HG03571 (cell line): ENCODE data around the gene EPHB1.

Experiments used
- ATAC-seq: cut with Tn5 transposase; IDR thresholded peaks from one replicate; pipeline ENCODE4 v1.9.1; 2021; ENCODE audit not compliant: unreplicated experiment

The EPHB1 gene

GRCh38 chr3:134877788-134878187, 82.7 kb downstream of the EPHB1 start:
- ATAC-seq = no peak

GRCh38 chr3:134879990-134880389, 84.9 kb downstream of the EPHB1 start:
- ATAC-seq = no peak

DNA sequence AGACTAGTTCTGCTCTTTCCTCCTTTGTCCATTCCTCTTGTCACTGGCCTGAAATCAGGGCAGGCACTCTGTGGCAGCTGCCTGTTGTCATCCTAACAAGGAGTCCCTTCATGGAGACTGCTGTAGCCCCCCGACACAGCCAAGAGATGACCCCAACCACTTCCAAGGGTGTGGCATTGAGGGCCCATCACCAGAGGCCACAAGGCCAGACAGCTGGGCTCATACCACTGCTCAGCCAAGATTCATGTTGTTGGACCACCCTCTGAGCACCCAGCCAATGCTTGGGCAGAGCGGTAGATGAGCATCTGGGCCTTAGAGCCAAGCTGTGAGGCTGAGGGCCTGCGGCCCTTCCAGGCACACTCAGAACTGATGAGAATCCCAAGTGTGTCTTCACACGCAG, 85.4 kb downstream of the EPHB1 start:
- no peak for ATAC-seq

DNA sequence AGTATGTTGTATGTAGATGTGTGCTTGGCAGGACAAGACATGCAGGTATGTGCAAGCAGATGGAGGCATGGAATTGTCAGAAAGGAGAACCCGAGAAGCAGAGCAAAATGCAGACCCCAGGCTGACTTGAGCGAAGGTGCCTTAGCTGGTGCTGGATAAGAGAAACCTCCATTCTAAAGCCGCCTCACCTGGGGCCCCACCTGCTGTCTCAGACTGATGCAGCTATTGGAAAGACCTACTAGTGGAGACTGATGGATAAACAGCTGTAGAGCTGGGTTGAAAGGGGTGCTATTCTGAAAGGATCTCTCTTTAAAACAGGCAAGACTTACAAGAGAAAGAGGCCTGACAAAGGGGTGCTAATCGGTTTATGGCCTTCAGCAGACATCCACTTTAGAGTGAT, 86.2 kb downstream of the EPHB1 start:
- ATAC-seq = no peak

GRCh38 chr3:134883697-134884385, 88.8 kb downstream of the EPHB1 start:
- ATAC-seq = no peak

DNA sequence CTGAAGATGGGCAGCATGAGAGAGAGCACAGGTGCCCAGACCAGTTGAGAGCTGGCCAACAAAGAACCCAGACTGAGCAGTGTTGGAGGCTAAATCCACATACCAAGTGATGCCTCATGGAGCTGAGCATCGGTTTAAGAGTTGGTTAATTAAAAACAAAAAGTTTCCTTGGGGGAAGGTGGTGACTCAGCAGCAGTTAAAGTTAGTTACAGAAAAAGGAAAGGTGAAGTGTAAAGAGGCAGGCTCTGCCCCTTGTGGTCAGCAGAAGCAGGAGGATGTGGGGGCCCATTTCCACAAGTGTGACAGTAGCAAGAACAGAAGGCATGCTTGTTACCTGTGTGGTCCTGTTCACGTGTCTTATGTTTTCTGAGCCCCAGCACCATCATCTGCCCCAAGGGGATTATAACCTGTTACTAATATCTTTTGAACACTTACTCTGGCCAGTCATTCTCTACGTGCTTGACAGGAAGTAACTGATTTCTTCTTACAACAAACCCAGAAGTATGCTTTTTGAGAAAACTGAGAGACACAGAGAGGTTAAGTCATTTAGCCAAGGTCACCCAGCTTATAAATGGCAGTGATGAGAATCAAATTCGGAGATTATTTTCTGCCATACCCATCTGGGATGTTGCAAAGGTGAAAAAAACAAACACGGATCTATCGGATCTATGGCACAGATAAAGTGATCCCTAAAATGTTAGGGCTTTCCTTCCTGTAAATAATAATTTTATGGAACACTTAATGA, 91.0 kb downstream of the EPHB1 start:
- peak; percentile 94 for ATAC-seq

DNA sequence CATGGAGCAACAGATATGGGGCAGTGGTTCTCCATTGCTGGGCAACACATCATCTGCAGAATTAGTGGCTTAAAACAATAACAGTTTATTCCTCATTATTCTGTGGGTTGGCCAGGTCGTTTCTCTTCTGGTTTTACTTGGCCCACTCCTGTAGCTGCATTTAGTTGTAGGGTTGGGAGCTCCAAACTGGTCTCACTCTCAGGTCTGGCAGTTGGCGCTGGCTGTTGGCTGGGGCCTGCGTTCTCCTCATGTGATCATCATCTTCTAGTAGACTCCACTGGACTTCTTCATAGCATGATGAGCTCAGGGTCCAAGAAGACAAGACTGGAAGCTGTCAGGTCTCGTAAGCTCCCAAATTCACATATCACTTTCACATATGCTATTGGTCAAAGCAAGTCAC, 91.9 kb downstream of the EPHB1 start:
- no peak for ATAC-seq

DNA sequence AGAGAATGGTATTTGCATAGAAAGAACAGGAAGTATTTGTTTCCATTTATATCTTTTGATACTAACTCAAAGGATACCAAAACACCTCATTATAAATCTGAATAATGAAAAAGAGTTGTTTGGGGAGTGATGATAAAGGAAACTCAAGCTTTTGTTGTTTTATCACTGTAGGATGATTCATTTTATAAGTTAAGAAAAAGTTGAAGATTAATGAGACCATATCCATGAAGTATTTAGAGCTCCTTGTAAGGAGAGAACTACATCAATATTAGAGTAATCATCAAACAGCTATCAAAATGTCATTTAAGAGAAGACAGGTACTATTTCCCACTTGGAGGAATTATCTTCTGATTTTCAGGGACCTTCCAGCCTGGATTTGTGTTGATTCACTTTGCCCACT, 92.5 kb downstream of the EPHB1 start:
- ATAC-seq = no peak

- no peak for ATAC-seq
These were observed 97.3 kb downstream of the EPHB1 start for GRCh38 chr3:134892326-134892725.

GRCh38 chr3:134892761-134893160, 97.7 kb downstream of the EPHB1 start:
- no peak for ATAC-seq

GRCh38 chr3:134894533-134894932, 99.5 kb downstream of the EPHB1 start:
- no peak for ATAC-seq

DNA sequence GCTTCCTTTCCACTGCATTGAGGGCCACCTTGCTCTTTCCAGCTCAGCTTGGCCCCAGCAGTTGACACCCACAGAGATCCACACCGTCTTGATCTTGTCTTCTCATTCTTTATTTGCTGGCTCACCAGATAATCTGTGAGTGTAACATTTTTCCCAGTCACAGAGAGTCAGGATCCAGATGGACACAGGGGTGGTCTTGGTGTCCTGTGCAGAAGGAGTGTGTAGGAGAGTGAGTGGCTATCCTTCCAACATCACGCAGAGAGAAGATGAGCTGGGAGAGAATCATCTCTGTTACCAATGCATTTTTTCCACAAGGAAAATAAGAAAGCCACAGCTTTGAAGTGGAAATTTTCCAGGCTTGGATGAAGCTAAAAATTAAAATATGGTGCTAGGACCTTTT, 100.1 kb downstream of the EPHB1 start:
- no peak for ATAC-seq

DNA sequence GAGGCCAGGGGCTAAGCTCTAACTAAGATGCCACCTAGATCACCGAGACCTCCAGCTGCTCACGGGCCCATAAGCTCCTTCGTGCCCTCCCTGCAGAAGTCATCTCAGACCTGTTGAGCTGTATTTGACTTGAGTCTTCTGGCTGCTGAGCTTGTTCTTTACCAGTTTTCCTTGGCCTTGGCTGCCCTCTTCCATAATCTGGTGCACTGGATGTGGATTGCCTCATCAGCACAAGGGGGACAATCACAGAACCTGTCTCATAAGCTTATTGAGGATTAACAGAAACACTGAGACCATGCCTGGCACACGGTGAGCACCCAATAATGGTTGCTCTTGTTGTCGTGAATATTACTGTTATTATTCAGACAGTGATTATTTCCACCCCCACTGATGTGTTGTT, 101.1 kb downstream of the EPHB1 start:
- no peak for ATAC-seq

GRCh38 chr3:134896696-134897095, 101.6 kb downstream of the EPHB1 start:
- no peak for ATAC-seq

DNA sequence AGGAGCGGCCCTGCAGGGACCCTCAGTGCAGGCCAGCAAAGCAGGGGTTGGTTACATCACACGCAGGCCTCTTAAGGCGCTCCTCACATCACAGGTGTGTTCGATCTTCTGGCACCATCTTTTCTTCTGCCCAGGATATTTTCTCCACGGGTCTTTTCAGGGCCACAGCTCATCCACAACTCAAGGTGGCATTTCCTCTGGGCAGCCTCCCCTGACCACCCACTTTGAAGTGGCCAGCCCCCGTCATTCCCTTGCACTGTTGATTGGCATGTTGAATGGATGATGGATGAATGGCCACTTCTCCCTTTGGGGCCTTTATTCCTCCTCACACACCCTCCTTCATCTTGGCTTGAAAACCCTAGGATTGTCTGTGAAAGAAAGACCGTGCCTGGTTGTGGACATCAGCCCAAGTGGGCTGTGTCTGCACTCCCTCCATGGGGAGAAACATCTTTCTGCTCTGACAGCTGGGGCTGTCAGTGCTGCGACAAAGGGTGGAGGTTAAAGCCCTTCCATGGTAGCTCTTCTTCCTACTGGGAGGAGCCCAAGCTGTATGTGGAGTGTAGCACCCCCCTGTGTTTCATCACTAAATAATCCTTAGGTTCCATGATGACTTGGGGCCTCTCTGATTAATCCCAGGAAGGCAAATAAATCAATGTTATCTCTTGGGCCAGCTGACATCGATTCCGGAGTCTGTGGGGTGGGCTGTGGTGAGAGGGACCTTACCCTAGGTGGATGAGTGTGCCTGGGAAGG, 102.5 kb downstream of the EPHB1 start:
- ATAC-seq = no peak

DNA sequence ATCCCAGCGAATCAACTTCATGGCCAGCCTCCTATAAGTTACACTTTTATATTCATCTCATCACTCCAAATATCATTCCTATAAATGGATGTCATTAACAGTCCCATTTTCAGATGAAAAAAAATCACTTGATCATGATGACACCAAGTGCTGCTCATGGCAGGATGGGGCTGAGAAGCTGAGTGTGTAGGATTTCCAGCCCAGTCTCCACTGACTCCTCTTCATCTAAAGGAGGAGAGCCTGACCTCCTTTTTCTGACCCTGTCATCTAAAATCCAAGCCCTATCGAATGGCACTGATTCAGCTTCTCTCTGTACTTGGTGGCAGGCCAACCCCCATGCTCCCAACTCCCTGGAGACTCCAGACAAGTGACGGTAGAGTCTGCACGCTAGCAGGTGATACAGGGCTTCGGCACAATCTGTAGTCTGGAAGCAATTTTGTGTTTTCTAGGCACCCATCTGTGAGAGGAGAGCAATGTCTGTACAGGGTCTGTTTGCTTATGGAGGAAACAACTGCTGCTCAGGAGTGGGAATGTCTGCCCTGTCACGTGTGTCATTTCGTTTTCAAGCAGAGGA, 103.2 kb downstream of the EPHB1 start:
- no peak for ATAC-seq

GRCh38 chr3:134899786-134900185, 104.7 kb downstream of the EPHB1 start:
- no peak for ATAC-seq

- ATAC-seq = no peak
These were observed 105.4 kb downstream of the EPHB1 start for GRCh38 chr3:134900482-134900881.

GRCh38 chr3:134901461-134901860, 106.4 kb downstream of the EPHB1 start:
- no peak for ATAC-seq

- peak; percentile 29 for ATAC-seq
These were observed 108.8 kb downstream of the EPHB1 start for GRCh38 chr3:134903837-134904236.

DNA sequence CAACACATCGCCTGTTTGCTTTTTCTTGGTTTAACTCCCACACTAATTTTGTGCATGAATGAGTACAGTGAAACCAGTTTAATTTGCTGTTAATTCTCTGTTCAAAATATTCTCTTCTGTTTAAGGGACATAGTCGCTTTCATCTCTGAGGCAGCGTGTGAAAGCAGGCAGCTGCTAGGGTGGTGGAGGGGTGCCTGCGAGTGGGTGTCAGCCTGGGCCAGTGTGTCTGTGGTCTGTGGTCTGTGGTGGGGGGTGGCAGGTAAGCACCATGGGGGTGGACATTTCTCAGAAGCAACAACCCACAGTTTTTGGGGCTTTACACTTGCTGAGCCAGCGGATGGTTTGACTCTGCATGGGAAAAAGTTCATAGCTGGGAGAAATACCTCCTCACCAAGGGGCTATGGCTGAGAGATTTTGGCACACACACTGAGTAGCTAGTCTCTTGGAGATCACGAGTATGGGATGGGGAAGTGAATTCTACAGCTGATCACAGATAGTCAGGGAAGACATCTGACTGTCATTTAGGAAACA, 109.2 kb downstream of the EPHB1 start:
- ATAC-seq = peak; percentile 93
